ENCODE results near the gene TSPAN11. TPM values are rescaled to one million over a fixed set of nuclear protein-coding genes. Genes with fewer than 3 reads are reported as not detected.

Gene TSPAN11
- total RNA-seq, 1 donor from 2014 or later: 1.7 TPM

DNA sequence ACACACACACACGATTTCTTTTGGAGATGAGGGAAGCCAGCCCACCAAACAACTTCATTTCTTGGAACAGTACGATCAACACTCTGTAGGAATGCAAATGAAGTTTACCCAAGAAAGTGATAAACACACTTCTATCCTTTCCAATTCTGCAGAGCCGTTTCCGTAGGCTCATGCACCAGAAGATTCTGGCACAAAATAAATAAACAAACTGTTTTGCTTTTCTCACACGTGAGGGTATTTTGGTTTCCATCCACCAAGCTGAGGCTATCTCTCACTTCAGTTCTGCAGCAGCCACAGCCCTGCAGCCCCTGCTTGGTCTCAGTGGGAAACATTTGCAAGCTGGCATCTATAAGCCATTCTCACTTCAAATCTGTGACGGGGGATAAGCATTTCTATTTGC is 15.3 kb upstream of the TSPAN11 start:
- no peak for DNase-seq (ENCODE audit: low spot score)

DNA sequence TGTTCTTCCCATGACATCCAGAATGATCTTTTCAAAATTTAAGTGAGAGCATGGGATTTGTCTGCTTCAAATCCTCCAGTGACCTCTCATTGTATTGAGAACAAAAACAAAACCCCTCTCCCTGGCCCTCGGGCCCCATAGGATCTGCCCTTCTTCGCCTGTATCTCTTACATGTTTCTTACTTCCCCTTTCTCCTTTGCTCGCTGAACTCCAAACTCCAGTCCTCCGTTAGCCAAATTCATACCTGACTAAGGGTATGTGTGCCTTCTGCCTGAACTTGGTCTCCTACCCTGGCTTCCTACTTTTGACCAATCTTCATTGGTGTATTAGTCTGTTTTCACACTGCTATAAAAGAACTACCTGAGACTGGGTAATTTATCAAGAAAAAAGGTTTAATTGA is 13.2 kb upstream of the TSPAN11 start:
- no peak for DNase-seq (ENCODE audit: low spot score)

GRCh38 chr12:30914986-30915591 is 11.5 kb upstream of the TSPAN11 start:
- no peak for DNase-seq (ENCODE audit: low spot score)

GRCh38 chr12:30923057-30923456 is 3.5 kb upstream of the TSPAN11 start:
- DNase-seq (ENCODE audit: low spot score): no peak

- no peak for DNase-seq (ENCODE audit: low spot score)
Measured at GRCh38 chr12:30925607-30926242, 823 bp upstream of the TSPAN11 start.

DNA sequence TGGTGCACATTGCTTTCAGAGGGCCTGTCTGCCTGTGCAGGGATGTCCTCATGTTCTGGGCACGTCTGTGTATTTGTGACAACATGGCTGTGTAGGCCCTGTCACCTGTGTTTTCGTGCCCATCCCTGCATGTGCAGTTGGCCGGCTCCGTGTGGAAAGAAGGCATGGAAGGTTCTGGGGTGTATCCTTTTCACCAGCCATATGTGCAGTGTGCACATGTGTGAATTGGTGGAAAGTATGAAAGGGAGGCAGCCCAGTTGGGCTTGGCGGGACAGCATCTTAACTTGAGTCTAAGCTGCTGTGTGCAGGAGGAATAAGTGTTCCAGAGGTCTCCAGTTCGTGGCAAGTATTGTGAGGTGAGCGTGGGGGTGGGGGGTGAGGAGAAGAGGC is 669 bp downstream of the TSPAN11 start:
- no peak for DNase-seq (ENCODE audit: low spot score)

DNA sequence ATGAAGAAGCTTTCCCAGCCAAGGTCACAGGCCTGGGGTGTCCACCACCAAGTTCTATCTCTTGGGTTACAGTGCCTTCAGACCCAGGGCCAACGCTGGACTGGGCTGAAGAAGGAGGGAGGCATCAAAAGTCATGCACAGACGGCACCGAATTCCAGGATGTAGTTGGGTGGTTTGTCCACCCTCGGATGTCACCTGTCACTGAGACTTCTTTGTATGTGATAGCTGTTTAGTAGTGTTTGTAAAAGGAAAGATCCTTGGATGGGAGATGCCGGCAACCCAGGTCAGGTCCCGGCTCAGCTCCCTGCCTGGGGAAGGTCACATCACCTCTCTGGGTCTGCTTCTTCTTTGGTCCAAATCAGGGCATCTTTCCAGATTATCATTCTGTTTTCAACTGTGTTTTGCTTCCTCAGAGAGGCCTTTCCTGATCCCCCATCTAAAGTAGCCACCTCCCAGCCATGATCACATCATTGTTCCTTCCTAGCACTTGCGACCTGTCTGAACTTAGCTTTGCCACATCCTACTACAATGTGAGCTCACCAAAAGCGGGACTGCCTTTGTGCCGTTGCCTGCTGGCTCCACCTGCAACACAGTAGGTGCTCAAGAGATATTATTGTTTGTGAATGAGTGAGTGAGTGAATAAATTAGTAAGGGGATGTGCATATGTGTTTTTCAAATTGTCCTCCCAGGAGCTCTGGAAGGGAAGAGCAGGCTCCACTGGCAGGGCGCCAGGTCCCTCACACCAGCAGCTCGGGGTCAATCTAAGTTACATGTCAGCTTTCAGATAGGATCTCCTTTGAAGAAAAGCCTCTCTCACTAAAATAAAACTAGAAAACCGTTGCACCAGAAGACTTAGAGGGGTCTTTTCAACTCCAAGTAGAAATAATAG is 2.1 kb downstream of the TSPAN11 start:
- DNase-seq (ENCODE audit: low spot score): peak; percentile 19

GRCh38 chr12:30930238-30930637 is 3.7 kb downstream of the TSPAN11 start:
- DNase-seq (ENCODE audit: low spot score): no peak

DNA sequence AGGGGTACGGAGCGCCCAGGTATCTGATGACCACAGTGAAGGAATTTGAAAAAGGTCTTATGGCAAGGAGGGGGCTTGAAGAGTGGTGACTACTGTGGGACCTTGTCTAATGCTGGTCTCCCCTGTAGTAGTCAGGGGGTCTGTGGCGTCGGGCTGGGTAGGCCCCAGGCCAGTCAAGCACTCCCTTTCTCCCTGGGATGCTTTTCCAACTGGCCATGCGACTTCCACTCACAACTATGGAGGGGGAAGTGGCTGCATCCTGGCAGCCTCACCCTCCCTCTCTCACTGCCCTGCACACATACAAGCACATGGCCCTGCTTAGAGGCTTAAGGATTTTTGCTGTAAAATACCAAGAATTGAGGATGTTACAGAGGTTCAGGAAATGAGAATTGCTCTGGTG is 4.1 kb downstream of the TSPAN11 start:
- DNase-seq (ENCODE audit: low spot score): peak; percentile 73

DNA sequence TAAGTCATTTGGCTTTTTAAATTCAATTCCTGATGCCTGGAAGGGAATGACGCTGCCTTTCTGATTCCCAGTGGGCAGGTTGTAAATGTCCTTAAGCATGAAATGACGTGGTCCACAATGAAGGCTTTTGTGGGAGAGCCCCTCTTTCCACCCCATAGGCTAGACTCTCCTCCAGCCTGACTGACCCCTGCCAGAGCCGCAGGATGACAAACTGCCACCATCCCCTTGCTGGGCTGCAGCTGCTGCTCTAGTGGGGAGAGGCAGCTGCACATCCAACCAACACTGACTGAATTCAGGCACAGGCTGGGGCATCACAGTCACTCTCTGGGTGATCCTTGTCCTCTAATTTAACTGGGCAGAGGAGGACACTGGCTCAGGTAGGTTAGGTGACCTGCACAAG is 6.3 kb downstream of the TSPAN11 start:
- DNase-seq (ENCODE audit: low spot score): no peak

- no peak for DNase-seq (ENCODE audit: low spot score)
Measured at GRCh38 chr12:30934811-30935210, 8.3 kb downstream of the TSPAN11 start.

GRCh38 chr12:30936036-30936435 is 9.5 kb downstream of the TSPAN11 start:
- no peak for DNase-seq (ENCODE audit: low spot score)

GRCh38 chr12:30939234-30939633 is 12.7 kb downstream of the TSPAN11 start:
- no peak for DNase-seq (ENCODE audit: low spot score)

GRCh38 chr12:30942486-30942885 is 15.9 kb downstream of the TSPAN11 start:
- no peak for DNase-seq (ENCODE audit: low spot score)

GRCh38 chr12:30942936-30943335 is 16.4 kb downstream of the TSPAN11 start:
- no peak for DNase-seq (ENCODE audit: low spot score)

DNA sequence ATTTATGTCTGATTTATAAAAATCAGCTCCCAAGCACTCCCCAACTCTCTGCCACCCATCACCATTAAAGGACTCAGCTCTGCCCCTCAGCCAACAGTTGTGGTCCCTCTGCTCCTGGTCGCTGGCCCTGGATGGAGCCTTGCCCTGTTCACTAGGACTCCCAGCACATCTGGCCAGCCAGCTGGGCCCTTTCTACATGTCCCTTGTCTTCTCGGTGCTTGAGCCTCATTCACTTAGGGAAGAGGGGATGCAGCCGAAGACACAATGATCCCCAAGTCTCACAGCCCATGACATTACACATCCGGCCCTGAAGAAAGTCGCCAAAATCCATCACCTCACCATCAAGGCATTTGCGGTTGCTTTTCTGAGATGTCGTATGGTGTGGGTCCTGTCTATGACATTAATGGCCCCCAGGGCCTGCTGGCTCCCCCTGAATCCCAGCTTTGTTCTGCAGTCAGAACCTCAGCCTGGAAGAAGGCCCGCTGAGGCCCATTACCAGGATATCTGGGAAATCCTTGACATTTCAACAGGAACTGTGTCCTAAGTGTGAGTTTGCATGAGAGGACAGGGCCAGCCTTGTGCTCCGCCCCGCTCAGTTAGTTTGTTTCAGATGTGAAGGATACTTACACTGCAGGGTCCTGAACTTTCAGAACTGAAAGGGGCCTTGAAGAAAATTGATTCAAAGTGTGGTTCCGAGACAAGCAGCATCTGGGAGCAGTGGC is 19.1 kb downstream of the TSPAN11 start:
- no peak for DNase-seq (ENCODE audit: low spot score)

DNA sequence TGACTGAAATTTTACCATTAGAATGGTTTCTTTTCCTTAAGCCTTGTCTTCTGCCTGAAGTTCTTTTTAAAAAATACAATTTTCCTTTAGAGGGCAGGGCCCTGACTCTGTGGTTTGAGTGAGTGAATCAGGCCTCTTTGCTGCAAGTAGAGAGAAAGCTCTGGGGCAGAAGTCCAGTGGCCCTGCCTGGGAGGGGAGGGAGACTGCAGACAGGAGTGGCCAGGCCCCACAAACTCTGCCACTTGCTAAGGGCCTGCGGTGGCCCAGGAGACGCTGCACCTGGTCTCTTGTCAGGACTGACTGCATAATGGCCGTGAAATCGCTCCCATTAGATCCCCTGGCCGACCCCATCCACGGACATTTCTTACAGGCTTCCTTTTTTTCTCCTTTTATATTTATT is 25.5 kb downstream of the TSPAN11 start:
- no peak for DNase-seq (ENCODE audit: low spot score)

DNA sequence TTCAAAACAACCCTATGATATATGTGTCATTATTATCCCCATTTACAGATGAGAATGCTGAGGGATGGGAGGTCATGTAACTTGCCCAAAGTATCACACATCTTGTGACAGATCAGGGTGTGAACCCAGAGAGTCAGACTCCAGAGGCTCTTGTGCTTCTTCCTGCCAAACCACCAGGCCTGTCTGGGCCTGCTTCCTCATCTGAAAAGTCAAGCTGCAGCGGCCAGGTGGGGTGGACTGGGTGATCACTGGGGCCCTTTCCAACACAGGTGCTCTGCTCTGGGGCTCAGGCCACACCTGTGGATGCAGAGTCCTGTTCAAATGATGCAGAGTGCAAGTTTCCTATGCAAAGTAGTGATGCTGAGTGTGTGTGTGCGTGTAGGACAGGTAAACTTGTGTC is 26.7 kb downstream of the TSPAN11 start:
- DNase-seq (ENCODE audit: low spot score): no peak

- DNase-seq (ENCODE audit: low spot score): no peak
Measured at GRCh38 chr12:30953951-30954751, 27.6 kb downstream of the TSPAN11 start.

DNA sequence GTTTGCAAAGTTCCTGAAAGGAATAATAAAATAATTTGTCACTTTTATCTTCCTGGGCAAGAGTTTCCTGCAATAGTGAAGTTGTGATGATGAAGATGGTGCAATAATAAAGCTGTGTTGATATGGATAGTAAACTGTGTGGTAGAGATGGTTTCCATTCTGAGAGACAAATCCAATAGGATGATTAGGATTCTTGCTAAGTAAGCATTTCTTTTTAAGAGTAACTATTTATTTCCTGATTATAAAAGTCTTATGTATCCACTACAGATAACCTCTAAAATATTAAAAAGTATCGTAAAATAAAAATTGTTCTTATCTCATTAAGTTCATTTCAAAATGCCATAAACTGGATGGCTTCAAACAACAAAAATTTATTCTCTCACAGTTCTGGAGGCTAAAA is 28.7 kb downstream of the TSPAN11 start:
- no peak for DNase-seq (ENCODE audit: low spot score)

GRCh38 chr12:30959110-30959710 is 32.7 kb downstream of the TSPAN11 start:
- DNase-seq (ENCODE audit: low spot score): no peak

Measured in umbilical cord (tissue), 2 donors.